Measurements from ENCODE around the gene TRPC4. TPM values are rescaled to one million over a fixed set of nuclear protein-coding genes. Genes with fewer than 3 reads are reported as not detected.

The TRPC4 gene
- total RNA-seq, 1 donor: 37.6 TPM

DNA sequence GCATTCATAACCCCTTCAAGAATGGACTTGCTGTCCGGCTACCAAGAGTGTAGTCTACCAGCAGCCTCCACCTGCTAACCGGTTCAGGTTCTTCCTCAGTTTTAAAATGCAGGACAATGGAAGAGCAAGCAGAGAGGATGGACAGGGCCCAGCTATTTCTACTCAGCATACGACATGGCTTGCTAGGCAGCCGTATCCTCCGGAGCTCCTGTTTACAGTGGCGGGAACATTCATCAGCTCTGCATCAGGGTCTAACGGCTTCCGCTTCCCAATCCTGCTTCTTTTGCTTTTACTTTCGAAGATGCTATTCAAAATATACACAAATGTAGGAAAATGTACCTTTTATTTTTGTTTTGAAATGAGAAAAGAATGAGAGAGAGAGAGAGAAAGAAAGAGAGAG, 118.5 kb downstream of the TRPC4 start:
- TF ChIP-seq, protein P1, sequence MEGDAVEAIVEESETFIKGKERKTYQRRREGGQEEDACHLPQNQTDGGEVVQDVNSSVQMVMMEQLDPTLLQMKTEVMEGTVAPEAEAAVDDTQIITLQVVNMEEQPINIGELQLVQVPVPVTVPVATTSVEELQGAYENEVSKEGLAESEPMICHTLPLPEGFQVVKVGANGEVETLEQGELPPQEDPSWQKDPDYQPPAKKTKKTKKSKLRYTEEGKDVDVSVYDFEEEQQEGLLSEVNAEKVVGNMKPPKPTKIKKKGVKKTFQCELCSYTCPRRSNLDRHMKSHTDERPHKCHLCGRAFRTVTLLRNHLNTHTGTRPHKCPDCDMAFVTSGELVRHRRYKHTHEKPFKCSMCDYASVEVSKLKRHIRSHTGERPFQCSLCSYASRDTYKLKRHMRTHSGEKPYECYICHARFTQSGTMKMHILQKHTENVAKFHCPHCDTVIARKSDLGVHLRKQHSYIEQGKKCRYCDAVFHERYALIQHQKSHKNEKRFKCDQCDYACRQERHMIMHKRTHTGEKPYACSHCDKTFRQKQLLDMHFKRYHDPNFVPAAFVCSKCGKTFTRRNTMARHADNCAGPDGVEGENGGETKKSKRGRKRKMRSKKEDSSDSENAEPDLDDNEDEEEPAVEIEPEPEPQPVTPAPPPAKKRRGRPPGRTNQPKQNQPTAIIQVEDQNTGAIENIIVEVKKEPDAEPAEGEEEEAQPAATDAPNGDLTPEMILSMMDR (IDR thresholded peaks at IDR 0.05; ENCODE audit: insufficient read depth, low read depth, low read length): no peak
- H3K4me3 ChIP-seq (ENCODE audit: low read depth, low read length): no peak overlapping the region
- no peak for DNase-seq (ENCODE audit: low read depth)

DNA sequence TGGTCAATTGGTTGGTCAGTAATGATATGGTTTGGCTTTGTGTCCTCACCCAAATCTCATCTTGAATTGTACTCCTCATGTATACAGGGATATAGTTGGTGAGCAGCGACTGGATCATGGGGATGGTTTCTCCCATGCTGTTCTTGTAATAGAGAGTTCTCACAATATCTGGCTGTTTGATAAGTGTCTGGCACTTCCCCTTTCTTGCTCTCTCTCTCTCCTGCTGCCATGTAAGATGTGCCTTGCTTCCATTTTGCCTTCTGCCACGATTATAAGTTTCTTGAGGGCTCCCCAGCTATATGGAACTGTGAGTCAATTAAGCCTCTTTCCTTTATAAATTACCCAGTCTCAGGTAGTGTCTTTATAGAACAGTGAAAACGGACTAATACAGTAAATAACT, 120.7 kb downstream of the TRPC4 start:
- no peak overlapping the region for H3K4me3 ChIP-seq (ENCODE audit: low read depth, low read length)
- no peak for DNase-seq (ENCODE audit: low read depth)
- TF ChIP-seq, protein P1 (IDR thresholded peaks at IDR 0.05; ENCODE audit: insufficient read depth, low read depth, low read length): no peak

DNA sequence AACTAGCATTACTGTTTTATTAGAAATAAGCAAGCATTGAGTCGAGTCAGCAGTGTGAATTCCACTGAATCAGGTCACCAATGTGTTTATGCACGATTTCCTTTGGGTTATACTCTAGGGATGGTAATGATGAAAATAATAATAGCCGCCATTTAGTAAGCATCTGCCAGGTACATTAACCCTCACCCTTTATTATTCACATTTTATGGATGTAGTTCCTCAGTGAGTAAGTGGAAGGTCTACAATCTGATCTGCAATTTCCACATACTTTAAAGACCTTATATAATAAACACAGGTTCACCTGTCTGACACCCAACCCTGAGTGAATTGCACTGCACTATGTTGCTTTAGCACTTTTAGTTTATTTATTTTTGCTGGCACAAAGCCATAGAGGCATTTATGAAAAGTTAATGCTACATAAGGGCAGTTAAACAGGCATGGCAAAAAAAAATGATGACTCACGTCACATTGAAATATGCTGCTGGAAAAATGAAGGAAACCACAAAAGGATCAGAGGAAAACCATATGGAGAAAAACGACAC, 122.4 kb downstream of the TRPC4 start:
- TF ChIP-seq, protein P1 (IDR thresholded peaks at IDR 0.05; ENCODE audit: insufficient read depth, low read depth, low read length): no peak
- peak; percentile 88 for DNase-seq (ENCODE audit: low read depth)
- no peak overlapping the region for H3K4me3 ChIP-seq (ENCODE audit: low read depth, low read length)

DNA sequence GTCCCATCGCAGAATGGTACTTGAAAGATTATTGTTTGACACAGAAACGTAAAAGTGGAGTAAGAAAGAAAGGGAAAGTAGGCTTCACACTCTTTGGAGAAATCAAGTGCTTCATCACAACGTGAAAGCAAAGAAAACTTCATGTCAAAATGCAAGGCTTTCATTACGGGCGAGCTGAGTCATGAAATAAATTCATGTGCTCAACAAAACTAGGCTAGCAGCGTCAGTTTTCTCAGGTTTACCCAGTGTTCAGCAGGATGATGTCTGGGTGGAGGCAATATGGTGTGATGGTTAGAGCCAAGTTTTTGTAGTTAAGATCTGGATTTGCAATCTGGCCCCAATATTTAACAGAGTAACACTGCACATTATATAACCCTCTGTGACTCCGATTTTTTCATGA, 128.0 kb downstream of the TRPC4 start:
- H3K4me3 ChIP-seq (ENCODE audit: low read depth, low read length): no peak overlapping the region
- TF ChIP-seq, protein P1 (IDR thresholded peaks at IDR 0.05; ENCODE audit: insufficient read depth, low read depth, low read length): no peak
- no peak for DNase-seq (ENCODE audit: low read depth)

DNA sequence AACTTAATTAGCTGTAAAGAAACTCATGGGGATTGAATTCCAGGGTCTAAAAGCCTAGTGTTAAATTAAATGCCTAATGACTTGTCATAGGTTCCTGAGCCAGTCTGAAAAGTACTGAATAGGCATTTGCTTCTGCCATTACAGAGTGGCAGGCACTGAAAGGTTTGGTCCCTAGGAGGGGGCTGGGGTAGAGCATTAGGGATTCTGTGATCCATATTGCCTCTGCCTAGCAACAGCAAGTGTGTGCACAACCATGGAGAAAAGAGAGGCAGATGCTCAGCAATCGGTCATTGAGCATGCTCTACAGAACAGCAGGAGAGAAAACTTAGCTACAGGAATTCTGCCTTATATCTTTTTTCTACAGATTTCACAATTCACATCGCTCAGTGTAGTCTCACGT, 133.5 kb downstream of the TRPC4 start:
- no peak overlapping the region for H3K4me3 ChIP-seq (ENCODE audit: low read depth, low read length)
- no peak for DNase-seq (ENCODE audit: low read depth)
- TF ChIP-seq, protein P1 (IDR thresholded peaks at IDR 0.05; ENCODE audit: insufficient read depth, low read depth, low read length): no peak

DNA sequence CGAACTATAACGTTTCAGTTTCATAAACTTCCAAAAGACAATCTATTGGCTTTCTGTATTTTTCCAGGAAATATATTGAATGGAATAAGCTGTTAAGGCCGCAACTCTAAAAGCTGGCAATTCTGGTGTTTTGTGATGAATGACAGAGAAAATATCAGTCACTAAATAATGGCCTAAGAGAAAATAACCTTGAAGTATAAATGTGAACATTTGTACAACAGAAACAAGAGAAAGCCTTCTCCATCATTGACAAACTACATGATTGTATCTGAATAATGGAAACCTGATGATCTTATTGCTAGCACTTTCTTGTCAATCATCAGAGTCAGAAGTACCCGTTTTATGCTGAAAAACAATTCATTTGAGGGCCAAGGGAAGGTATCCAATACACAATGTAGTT, 134.3 kb downstream of the TRPC4 start:
- TF ChIP-seq, protein P1 (IDR thresholded peaks at IDR 0.05; ENCODE audit: insufficient read depth, low read depth, low read length): no peak
- DNase-seq (ENCODE audit: low read depth): no peak
- no peak overlapping the region for H3K4me3 ChIP-seq (ENCODE audit: low read depth, low read length)

DNA sequence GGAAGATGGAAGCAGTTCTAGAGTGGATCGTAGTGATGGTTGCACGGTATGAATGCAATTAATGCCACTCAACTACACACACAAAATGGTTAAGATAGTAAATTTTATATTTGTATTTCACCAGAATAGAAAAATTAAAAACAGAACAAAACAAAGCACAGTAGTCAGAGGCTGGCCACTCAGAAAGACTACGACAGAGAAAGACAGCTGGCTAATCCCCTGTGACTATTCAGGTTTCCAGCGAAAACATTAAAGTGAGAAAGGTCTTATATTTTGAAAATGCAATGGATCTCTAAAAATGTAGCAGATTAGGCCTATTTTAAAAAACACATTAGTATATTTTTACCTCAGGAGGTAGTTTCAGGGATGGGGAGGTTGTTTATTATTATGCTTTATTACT, 139.7 kb downstream of the TRPC4 start:
- no peak overlapping the region for H3K4me3 ChIP-seq (ENCODE audit: low read depth, low read length)
- no peak for DNase-seq (ENCODE audit: low read depth)
- TF ChIP-seq, protein P1 (IDR thresholded peaks at IDR 0.05; ENCODE audit: insufficient read depth, low read depth, low read length): no peak
